Stimulated activated CD8-positive, alpha-beta memory T cell treated with anti-CD3 and anti-CD28 coated beads, Interleukin-15, amount 100 ng/mL, for 1 hour (primary cell): ENCODE data around the gene PWWP2B.

Experiments
- DNase-seq: peaks from one replicate; pipeline ENCODE4 v3.0.0-alpha.2; 2020; ENCODE audit warnings: low read depth

PWWP2B gene

DNA sequence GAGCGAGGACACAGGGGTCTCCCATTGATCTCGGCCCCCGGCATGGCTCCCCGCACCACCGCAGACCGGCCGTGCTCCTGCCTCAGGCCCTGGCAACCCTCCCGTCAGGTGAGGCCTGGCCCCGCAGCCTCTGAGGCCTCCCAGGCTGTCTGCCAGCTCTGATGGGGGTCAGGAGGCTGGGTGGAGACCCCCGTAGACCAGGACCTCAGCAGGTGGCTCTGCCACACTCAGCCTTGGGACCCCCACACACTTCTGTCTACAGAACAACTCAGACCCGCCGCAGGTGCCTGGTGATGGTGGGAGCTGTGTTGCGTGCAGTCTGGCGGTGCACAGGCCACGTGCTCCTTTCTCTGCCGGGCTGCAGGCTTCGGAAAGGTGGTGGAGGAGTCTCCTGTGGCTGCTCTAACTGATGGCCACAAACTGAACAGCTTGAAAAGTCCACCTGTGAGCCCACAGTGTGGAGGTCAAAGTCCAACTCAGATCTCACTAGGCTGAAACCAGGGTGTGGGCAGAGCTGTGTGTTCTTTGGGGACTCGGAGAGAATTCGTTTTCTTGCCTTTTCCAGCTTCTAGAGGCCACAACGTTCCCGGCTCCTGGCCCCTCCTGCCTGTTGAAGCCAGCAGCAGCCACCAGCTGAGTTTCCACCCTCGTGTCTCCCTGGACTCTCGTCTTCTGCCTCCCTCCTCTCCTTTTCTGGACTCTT is 62.5 kb downstream of the PWWP2B start:
- DNase-seq: no peak

DNA sequence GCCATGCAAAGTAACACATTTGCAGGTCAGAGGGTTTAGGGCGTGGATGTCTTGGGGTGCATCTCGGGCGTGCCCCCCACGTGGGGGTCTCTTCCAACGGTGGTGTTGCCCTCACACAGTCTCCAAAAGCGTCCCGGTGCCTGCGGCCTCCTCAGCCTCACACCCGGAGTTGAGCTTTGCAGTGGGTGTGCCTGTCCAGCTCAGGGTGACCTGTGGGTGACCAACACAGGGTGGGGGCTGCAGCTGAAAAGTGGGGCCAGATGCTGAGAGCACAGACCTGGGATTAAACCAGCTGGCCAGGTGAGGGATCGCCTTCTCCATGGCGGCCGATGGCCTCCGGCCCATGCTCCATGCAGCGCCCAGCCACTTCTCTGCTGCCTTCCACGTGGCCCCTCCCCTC is 63.1 kb downstream of the PWWP2B start:
- no peak for DNase-seq

DNA sequence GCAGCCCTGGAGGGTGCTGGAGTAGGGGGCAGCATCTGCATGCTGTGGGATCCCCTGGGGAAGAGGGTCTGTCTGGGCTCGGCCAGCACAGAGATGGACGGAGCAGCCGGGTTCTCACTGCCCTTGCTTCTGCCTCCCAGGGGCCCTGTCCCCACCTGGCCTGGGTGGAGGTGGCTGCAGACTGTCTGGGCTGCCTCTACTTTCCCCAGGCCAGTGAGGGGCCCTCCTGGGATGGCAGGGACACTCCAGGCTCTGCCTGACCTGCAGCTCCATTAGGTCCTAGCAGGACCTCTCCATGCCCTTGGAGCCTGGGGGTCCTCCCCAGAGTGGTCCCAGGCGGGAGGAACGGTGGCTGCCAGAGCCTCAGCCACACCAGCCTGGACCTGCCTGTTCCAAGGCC is 63.7 kb downstream of the PWWP2B start:
- no peak for DNase-seq

DNA sequence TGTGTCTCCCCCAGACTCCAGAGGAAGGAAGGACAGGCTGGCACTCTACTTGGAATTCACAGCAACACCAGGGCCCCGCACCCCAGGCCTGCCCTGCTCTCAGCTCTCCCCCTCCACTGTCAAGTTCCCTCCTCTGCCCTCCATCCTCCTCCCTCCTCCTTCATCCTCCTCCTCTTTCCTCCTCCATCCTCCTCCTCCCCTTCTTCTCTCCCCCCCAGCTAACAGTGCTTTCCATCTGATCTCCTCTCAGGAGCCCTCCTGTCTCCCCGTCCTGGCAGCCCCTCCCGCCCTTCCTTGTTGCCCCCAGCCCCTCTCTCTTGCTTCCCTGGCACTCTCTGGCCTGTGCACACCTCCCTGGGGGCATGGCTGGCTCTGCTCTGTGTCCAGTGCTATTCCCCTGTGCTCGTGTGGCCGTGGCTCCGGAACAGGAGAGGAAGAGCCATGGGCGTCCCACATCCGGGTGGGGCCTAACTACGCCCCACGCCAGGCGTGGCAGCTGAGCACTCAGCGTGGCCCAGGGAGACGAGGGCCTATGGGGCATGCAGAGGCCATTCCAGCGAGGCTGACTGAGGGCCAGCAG is 64.2 kb downstream of the PWWP2B start:
- no peak for DNase-seq

DNA sequence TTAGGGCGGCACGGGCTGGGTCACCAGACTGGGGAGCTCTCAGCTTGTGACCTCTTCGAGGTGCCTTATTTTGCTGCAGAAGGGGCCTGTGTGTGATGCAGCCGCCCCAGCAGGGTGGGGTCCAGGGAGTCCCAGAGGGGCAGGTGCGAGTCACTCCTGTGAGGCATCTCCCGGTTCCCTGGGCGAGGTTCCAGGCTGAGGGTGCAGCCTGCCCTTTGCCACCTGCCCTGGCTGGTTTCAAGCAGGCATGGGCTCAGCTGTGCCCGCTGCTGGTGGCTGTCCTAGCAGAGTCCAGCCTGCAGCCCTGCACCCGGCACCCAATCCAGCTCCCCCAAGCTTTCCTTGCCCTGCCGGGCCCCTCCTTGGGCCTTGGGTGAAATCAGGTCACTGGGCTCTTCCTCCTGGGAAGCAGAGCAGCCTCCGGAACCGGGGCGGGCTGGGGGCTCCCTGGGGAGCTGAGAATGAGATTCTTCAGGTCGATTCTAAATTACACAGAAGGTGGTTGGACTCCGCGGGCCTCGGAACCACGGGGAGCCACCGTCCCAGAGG is 64.8 kb downstream of the PWWP2B start:
- DNase-seq: no peak

DNA sequence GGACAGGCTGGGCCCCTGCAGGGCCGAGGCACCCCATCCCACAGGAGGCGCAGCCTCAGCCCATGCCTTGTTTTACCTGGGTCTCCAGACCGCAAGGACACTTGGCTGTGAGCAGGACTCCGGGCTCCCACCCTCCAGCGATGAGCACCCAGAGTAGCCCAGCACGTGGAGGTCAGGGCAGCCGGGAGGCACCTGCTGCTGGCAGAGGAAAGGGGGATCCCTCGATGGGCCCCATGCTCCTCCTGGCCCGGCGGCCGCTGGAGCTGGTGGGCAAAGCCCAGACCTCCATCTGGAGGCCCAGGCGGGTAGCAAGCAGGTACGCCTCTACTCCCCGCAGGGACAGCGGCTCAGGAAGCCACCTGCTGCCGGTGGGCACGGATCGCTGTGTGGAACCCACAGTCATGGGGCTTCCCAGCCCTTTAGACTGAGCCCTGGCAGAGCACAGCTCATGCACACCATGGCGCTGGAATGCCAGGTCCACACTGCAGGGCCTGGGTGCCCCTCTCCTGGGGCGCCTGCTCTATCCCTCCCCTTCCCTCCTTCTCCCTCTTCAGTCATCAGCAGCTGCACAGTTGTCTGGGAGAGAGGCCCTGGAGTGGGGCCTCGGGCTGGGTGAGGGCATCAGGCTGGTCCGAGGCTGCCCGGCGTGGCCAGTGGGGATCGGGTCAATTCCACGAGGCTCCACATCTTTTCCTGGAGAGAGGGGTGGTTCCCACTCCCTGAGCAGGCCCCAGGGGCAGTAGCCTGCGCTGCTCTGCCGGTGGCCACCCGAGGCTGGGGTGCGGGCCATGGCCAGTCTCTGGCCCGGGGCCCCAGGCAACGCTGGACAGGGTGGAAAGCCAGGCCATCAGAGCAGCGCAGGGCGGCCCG is 65.7 kb downstream of the PWWP2B start:
- no peak for DNase-seq

DNA sequence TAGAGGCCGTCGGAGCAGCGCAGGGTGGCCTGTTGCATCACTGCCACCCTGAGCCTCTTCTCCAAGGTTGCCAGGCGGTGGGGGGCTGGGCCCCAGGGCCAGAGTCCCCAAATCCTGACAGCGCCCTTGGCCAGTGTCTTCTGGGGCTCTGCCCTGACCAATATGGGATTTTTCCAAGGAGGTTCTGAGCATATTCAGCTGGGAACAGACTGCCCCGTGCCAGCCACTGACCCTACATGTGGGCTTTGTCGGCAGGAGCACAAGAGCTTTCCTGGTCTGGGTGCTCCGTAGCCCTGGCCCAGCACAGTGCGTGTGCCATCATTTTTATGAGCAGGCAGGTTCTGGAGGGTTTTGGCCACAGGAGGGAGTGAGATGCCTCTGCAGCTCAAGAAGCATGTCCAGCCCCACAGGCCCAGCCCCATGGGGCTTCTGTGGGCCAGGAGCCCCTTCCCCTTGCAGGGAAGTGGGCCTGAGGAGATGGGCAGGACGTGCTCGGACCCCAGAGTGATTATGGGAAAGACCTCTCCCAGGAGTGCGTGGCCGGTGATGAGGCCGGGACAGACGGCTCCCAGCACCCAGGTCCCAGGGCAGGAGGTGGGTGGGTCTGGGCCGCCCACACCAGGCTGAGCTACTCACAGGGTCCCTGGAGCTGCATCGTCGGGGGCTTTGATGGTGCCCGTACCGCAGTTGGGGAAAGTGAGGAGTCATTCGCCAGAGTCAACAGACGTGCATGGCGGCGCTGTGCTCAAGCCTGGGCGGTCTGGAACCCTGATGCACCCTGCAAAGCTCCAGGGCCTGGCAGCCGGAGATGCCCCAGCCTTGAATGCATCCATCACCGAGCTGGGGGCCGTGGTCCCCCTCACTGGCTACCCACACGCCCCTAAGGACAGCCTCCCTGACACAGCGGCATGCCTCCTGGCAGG is 66.6 kb downstream of the PWWP2B start:
- no peak for DNase-seq

DNA sequence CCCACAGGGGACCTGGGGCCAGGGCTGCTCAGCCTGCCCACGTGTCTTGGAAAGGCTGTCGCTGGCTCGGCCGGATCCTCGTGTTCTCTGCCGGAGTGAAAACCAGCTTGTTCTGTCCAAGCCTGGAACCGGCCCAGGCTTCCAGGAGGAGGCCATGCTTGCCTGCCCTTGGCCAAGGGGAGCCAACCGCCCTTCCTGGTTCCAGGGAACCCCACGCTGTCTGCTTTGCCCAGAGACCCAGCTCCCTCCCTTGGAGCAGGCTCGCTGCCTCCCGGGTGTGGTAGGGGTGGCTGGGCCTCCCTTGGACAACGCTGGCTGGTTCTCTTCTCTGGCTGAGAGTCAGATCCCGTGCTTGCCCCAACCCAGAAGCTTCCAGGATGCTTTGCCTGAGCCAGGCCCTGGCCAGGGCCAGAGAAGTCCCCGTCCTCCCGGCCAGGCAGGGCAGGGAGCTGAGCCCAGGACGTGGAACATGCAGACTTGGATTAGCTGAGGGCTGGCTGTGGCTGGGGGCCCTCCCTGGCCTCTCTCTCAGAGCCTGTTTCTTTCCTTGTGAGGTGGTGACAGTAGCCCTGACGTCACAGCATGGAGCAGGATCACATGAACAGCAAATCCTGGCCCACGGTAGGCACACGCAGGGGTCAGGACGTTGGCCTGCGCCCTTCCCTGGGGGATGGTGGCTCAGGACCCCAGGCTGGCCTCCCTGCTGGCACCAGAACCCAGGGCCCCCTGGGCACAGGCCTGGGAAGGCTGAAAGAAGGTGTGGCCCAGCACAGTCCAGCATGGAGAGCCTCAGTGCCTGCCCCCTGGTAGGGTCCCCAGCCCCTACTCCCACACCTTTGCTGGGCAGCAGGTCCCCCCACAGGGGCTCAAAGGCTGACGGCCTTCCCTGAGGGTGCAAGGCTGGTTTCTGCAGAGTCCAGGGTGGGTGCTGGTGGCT is 67.5 kb downstream of the PWWP2B start:
- no peak for DNase-seq

DNA sequence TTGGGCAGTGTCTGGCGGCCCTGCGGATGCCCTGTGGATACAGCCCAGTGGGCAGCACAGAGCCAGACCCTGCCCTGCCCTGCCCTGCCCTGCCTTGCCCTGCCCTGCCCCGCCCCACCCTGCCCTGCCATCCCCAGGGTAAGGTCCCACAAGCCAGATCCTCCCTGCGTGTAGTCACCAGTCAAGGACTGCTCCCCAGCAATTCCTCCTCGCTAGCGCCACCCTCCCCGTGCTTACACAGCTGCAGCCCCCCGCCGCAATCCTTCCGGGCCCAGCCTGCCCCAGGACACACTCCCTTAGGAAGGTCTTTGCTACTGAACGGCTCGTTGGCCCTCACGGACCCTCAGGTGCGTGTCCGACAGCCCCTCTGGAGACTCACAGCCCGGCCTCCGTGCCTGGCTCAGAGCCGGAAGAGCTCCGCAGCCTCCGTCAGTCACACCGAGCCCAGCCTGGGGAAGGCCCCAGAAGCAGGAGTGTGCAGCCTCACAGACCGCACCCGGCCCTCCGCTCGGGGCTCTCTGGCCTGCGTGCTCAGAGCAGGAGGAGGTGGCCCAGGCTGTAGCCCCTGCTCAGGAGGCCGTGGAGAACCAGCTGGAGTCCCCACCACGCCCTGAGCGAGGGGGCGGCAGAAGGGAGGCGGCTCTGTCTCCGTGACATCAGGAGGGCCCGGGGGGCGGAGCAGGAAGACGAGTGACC is 68.3 kb downstream of the PWWP2B start:
- DNase-seq: no peak

DNA sequence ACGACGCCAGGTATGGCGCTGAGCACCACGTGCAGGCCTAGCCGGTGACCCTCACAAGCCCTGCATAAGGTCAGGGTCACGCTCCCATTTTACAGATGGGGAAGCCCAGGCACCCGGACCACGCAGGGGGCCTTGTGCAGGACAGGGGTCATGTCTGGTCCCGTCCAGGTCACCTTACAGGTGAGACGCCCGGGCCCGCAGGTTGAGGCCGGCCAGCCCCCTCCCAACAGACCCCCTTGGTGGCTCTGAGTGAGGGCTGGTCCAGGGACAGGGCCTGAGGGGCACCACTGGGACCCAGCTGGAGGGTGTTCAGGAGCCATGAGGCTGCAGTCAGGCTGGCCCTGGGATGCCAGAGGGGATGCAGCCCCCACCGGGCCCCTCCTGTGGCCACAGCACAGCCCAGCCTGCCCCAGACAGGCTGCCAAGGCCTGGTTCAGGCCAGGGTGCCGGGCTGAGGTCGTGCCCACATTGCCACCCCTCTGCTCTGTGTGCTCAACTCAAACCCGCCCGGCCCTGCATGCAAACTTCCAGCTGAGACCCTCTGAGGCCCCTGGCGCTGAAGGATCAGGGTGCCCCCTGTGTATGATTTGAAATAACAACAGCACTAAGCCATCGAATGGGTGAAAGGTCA is 69.0 kb downstream of the PWWP2B start:
- DNase-seq: no peak

DNA sequence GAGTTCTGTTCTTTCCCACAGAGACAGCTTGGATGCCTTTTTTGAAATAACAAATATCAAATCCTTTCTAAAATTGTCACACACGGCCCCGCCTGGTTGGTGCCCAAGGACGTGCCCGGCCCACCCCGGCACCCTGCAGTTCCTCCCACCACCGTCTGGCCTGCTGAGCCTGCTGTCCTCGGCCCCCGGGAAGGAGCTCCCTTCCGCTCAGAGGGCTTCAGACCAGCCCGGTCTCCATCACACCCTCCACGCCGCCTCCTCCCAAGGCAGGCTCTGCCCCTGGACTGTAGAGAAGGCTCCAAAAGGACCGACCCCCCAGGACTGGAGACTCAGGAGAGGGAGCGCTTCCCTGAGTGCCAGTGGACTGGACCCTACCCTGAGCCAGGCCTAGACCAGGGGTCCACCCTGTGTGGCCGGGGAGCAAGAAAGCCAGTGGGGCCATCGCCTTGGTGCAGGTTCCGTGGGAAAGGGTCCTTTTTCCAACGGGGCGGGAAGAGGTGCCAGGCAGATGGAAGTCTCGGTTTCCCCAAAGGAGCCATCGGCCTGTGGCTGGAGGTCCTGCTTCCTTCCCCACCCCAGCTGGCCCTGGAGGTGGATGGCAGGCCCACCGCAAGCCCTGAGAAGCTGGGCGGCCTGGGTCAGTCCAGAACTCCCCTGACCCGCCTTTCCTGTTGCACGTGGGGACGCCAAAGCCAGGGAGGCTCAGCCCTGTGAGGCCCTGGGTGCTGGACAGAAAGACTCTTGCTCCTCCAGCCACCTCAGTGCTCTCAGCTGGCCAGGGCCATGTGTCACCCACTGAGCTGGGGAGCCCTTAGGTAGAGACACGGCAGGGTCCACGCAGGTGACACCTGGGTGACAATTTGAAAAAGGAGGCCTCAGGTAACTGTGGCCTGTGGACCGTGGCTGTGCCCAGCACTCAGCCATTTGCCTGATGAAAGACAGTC is 69.8 kb downstream of the PWWP2B start:
- DNase-seq: no peak
